A549 (cell line): Measurements from ENCODE around the gene FHIT. TPM values are rescaled to one million over a fixed set of nuclear protein-coding genes. Genes with fewer than 3 reads are reported as not detected.

ENCODE experiments used
- ATAC-seq, 2 experiments: fragments of 200-7000 bp in 1 of 2; fragments of >200 bp in 1 of 2; cut with Nextera tagmentation in 1 of 2; cut with Tn5 transposase in 1 of 2; 3 replicates each; pipeline versions ENCODE4 v1.8.0 to v1.9.1; 2018 to 2020; ENCODE audit warnings: mild to moderate bottlenecking in 1 of 2, moderate library complexity in 1 of 2
- CTCF ChIA-PET: fragments of 300-600 bp; sonication (Branson Sonifier 250); formaldehyde crosslinking; extraction: SDS; loops from one replicate; lab custom pipeline; 2021; ENCODE audit warnings: antibody characterized with exemption, inconsistent platforms; lab: Yijun Ruan, JAX
- POLR2A ChIA-PET: fragments of 350-600 bp; formaldehyde crosslinking; extraction: SDS; loops from one replicate; lab custom pipeline; 2021; ENCODE audit warnings: antibody characterized with exemption, inconsistent platforms; lab: Yijun Ruan, JAX
- DNase-seq, 2 experiments: peaks; one replicate each; pipeline versions ENCODE4 v3.0.0 to v3.0.0-alpha.2; 2011 to 2016; ENCODE audit warnings: low read depth in 1 of 2, low spot score in 1 of 2
- FAIRE-seq: peaks from 2 replicates; lab custom pipeline; 2011; peaks lifted over from hg19 to GRCh38; lab: Jason Lieb, UNC
- H3K27ac ChIP-seq, 2 experiments: fragments of >200 bp; sonication (Bioruptor Twin); formaldehyde crosslinking; 3 replicates each; pipeline ENCODE4 v1.5.1; 2016 to 2017
- H3K4me1 ChIP-seq: fragments of >200 bp; sonication (Bioruptor Twin); formaldehyde crosslinking; 3 replicates; pipeline ENCODE4 v1.6.1; 2016
- H3K4me2 ChIP-seq: fragments of >200 bp; sonication (Bioruptor Twin); formaldehyde crosslinking; 3 replicates; pipeline ENCODE4 v1.6.1; 2016
- H3K4me3 ChIP-seq: fragments of >200 bp; sonication (Bioruptor Twin); formaldehyde crosslinking; 3 replicates; pipeline ENCODE4 v1.5.1; 2016
- H3K9me3 ChIP-seq: fragments of >200 bp; sonication (Bioruptor Twin); formaldehyde crosslinking; 3 replicates; pipeline ENCODE4 v1.6.1; 2016
- ATOH8 ChIP-seq: fragments of 250-450 bp; sonication (Bioruptor Pico); IDR thresholded peaks from 2 replicates; pipeline ENCODE4 v1.5.0; 2020; ENCODE audit warnings: low read depth, mild to moderate bottlenecking, moderate library complexity
- CBX8 ChIP-seq: fragments of 200-600 bp; sonication (generic); IDR thresholded peaks from 2 replicates; pipeline ENCODE4 v1.6.1; 2016
- CHD2 ChIP-seq: fragments of 150-350 bp; IDR thresholded peaks from 2 replicates; pipeline ENCODE4 v1.6.1; 2014; ENCODE audit warnings: low read length; ENCODE audit not compliant: partially characterized antibody
- CTCF ChIP-seq: fragments of >200 bp; sonication (Bioruptor Twin); formaldehyde crosslinking; IDR thresholded peaks from 3 replicates; pipeline ENCODE4 v1.5.1; 2016
- E2F6 ChIP-seq: IDR thresholded peaks from 2 replicates; pipeline ENCODE4 v1.6.1; 2012; ENCODE audit warnings: low read depth, borderline replicate concordance
- EHF ChIP-seq: fragments of 250-450 bp; sonication (Bioruptor Pico); IDR thresholded peaks from 2 replicates; pipeline ENCODE4 v1.5.0; 2020; ENCODE audit warnings: mild to moderate bottlenecking
- EHMT2 ChIP-seq: fragments of 200-600 bp; sonication (generic); IDR thresholded peaks from 2 replicates; pipeline ENCODE4 v1.6.1; 2016; ENCODE audit warnings: antibody characterized with exemption, low read depth, mild to moderate bottlenecking, moderate library complexity
- FOSB ChIP-seq: fragments of 250-450 bp; sonication (Bioruptor Pico); IDR thresholded peaks from 2 replicates; pipeline ENCODE4 v1.5.0; 2020; ENCODE audit warnings: mild to moderate bottlenecking, moderate library complexity
- FOSL2 ChIP-seq, 2 experiments: fragments of 450-650 bp in 1 of 2; fragments of >200 bp in 1 of 2; sonication (Bioruptor Twin) in 1 of 2; formaldehyde crosslinking; IDR thresholded peaks; 2 replicates each; pipeline versions ENCODE4 v1.5.0 to v1.6.1; 2016 to 2020; ENCODE audit warnings: mild to moderate bottlenecking in 1 of 2, moderate library complexity in 1 of 2
- GATA3 ChIP-seq: IDR thresholded peaks from 2 replicates; pipeline ENCODE4 v1.6.1; 2012; ENCODE audit warnings: borderline replicate concordance
- HES2 ChIP-seq: fragments of >200 bp; sonication (Bioruptor Twin); formaldehyde crosslinking; IDR thresholded peaks from 2 replicates; pipeline ENCODE4 v1.6.1; 2016
- HEYL ChIP-seq: fragments of 250-450 bp; sonication (Bioruptor Pico); IDR thresholded peaks from 2 replicates; pipeline ENCODE4 v1.8.0; 2021; ENCODE audit warnings: mild to moderate bottlenecking, moderate library complexity
- HOXA7 ChIP-seq: fragments of 250-450 bp; sonication (Bioruptor Pico); IDR thresholded peaks from 2 replicates; pipeline ENCODE4 v1.5.0; 2020; ENCODE audit warnings: mild to moderate bottlenecking, moderate library complexity
- HOXB13 ChIP-seq: fragments of 250-450 bp; sonication (Bioruptor Pico); IDR thresholded peaks from 2 replicates; pipeline ENCODE4 v1.5.0; 2020; ENCODE audit warnings: low read depth, mild to moderate bottlenecking, moderate library complexity
- HOXB5 ChIP-seq: fragments of 250-450 bp; sonication (Bioruptor Pico); IDR thresholded peaks from 2 replicates; pipeline ENCODE4 v1.5.0; 2020; ENCODE audit warnings: mild to moderate bottlenecking, moderate library complexity
- JUN ChIP-seq, 2 experiments: fragments of >200 bp; sonication (Bioruptor Twin); formaldehyde crosslinking; IDR thresholded peaks; 2 replicates in 1 of 2; 3 replicates in 1 of 2; pipeline ENCODE4 v1.6.1; 2016 to 2017
- KDM1A ChIP-seq: fragments of 200-600 bp; sonication (generic); IDR thresholded peaks from 2 replicates; pipeline ENCODE4 v1.6.1; 2016; ENCODE audit warnings: low read depth, mild to moderate bottlenecking
- KDM5A ChIP-seq: fragments of 200-600 bp; sonication (generic); IDR thresholded peaks from 2 replicates; pipeline ENCODE4 v1.6.1; 2016; ENCODE audit warnings: antibody characterized with exemption, mild to moderate bottlenecking
- MYC ChIP-seq: IDR thresholded peaks from 2 replicates; pipeline ENCODE4 v1.6.1; 2012; ENCODE audit warnings: mild to moderate bottlenecking, inconsistent platforms, low read length, improper control_type of control experiment, borderline replicate concordance
- NR3C1 ChIP-seq: fragments of >200 bp; sonication (Bioruptor Twin); formaldehyde crosslinking; IDR thresholded peaks from 3 replicates; pipeline ENCODE4 v1.6.1; 2017
- PHF8 ChIP-seq: fragments of 200-600 bp; sonication (generic); IDR thresholded peaks from 2 replicates; pipeline ENCODE4 v1.6.1; 2016; ENCODE audit warnings: low read depth, mild to moderate bottlenecking, antibody characterized with exemption, moderate library complexity, borderline replicate concordance
- POLR2AphosphoS2 ChIP-seq: conservative IDR thresholded peaks from 2 replicates; pipeline ENCODE4 v1.6.1; 2012; ENCODE audit warnings: low read length, improper control_type of control experiment, inconsistent platforms
- RAD21 ChIP-seq, 2 experiments: fragments of >200 bp in 1 of 2; sonication (Bioruptor Twin) in 1 of 2; formaldehyde crosslinking in 1 of 2; IDR thresholded peaks in 1 of 2; conservative IDR thresholded peaks in 1 of 2; 2 replicates in 1 of 2; 3 replicates in 1 of 2; pipeline ENCODE4 v1.6.1; 2012 to 2018; ENCODE audit warnings: inconsistent platforms in 1 of 2
- RARB ChIP-seq: fragments of 250-450 bp; sonication (Bioruptor Pico); IDR thresholded peaks from 2 replicates; pipeline ENCODE4 v1.8.0; 2021; ENCODE audit warnings: mild to moderate bottlenecking, moderate library complexity
- REST ChIP-seq: fragments of 200-600 bp; sonication (generic); IDR thresholded peaks from 2 replicates; pipeline ENCODE4 v1.6.1; 2016; ENCODE audit warnings: antibody characterized with exemption, mild to moderate bottlenecking, moderate library complexity
- ZC3H11A ChIP-seq: fragments of 450-650 bp; IDR thresholded peaks from 2 replicates; pipeline ENCODE4 v1.6.1; 2014; ENCODE audit warnings: antibody characterized with exemption, mild to moderate bottlenecking
- ZFP36 ChIP-seq: fragments of 450-650 bp; IDR thresholded peaks from 2 replicates; pipeline ENCODE4 v1.6.1; 2014; ENCODE audit warnings: borderline replicate concordance; ENCODE audit not compliant: partially characterized antibody
- ZNF302 ChIP-seq: fragments of 250-450 bp; sonication (Bioruptor Pico); IDR thresholded peaks from 2 replicates; pipeline ENCODE4 v1.9.0; 2021; ENCODE audit warnings: inconsistent platforms, mild to moderate bottlenecking, moderate library complexity
- WGBS: methylation state at CpG from one replicate; pipeline ENCODE4 v1.1.6; 2017; ENCODE audit errors: missing lambda C conversion rate; 5-methylcytosine and 5-hydroxymethylcytosine counted together
- polyA plus RNA-seq, 4 experiments: library from polyadenylated mRNA; depleted of rRNA in 3 of 4; stranded (reverse); fragments of >200 nt; fragmentation: RNase III in 1 of 4; extraction: RNeasy Plus Mini Kit Qiagen cat#74134 plus additional on column Dnase treatment in 1 of 4; gene quantifications; 2 replicates in 3 of 4; 3 replicates in 1 of 4; pipeline ENCODE4 v1.2.3, GENCODE V29; 2011 to 2017
- TF ChIP-seq, protein P1 (sequence below): IDR thresholded peaks from 2 replicates; pipeline ENCODE4 v1.6.1; 2012

The FHIT gene
- polyA plus RNA-seq, 2 of the 4 experiments (the other 2 are of a cell fraction): 0.76 to 0.92 TPM

DNA sequence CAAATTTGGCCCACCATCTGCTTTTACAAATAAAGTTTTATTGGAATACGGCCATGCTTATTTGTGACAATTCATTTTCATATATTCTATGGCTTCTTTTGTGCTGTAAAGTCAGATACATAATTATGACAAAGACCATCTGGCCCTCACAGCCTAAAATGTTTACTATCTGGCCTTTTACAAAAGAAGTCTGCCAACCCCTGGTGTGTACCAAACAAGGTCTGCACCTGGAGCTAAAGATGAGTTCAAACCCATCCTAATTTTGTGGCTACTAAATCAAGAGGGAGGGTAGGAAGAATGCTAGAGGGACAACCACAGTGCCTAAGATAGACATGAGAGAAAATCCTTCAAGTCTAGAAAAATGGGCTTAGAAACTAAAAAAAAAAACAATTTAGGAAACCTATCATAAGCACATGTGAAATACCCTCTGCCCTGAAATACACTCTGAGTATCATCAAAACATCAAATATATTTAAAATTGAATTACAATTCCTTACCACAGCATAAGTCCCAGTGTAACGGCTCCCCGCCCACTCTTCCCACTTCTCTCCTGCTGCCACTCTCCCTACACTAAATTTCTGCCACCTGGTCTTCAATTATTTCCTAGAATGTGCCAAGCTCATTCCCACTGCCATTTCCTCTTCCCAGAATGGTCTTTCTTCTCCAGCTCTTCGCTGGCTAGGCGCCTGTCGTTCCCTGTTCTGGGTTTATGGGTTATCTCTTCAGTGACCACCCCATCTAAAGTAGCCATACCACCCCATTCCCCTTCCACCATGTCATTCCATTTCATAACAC lies 1250.7 kb downstream of the FHIT start:
- no peaks in the 10 kb centered on the region for H3K9me3 ChIP-seq
- ATAC-seq: no peak
- no peak for FAIRE-seq
- H3K4me3 ChIP-seq: no peak overlapping the region
- ChIA-PET POLR2A (no interaction called here), CTCF (no interaction called here)
- WGBS: 19% methylated on average over 6 of the region's 6 CpGs
- TF ChIP-seq PHF8: no peak
- no peak for TF ChIP-seq HES2
- no peak for TF ChIP-seq HOXB13 (CRISPR knock-in tag)
- TF ChIP-seq EHMT2: no peak
- no peak for TF ChIP-seq HOXA7 (CRISPR knock-in tag)
- no peak for TF ChIP-seq KDM1A
- TF ChIP-seq E2F6: no peak
- TF ChIP-seq CBX8: no peak
- TF ChIP-seq FOSL2 (IDR thresholded peaks at IDR 0.05): no peak
- TF ChIP-seq FOSL2 (CRISPR knock-in tag; IDR thresholded peaks at IDR 0.05): no peak
- TF ChIP-seq EHF: no peak
- no peak for TF ChIP-seq GATA3
- no peak for TF ChIP-seq REST
- TF ChIP-seq ATOH8 (CRISPR knock-in tag): no peak
- TF ChIP-seq HOXB5 (CRISPR knock-in tag): no peak
- no peak for TF ChIP-seq POLR2AphosphoS2
- TF ChIP-seq KDM5A: no peak
- TF ChIP-seq JUN (IDR thresholded peaks at IDR 0.05): no peak
- no peak for TF ChIP-seq ZC3H11A
- H3K4me2 ChIP-seq: no peak overlapping the region
- no peaks in the 10 kb centered on the region for H3K4me1 ChIP-seq
- DNase-seq: no peak
- H3K27ac ChIP-seq: no peak overlapping the region

- WGBS: 24% methylated on average over 6 of the region's 6 CpGs
- Histone ChIP-seq H3K27ac (no peak overlapping the region), H3K4me1 (no peaks in the 10 kb centered on the region), H3K4me2 (no peak overlapping the region), H3K4me3 (no peak overlapping the region), H3K9me3 (no peaks in the 10 kb centered on the region)
- POLR2A ChIA-PET: no interaction called here
- DNase-seq (no peak), ATAC-seq (no peak), FAIRE-seq (no peak)
- CTCF ChIA-PET: no interaction called here
- TF ChIP-seq RARB (CRISPR knock-in tag) (no peak), CHD2 (no peak), HEYL (CRISPR knock-in tag) (no peak), NR3C1 (no peak), CTCF (no peak), CBX8 (no peak), MYC (no peak), ZFP36 (no peak), ZC3H11A (no peak), POLR2AphosphoS2 (no peak), FOSB (CRISPR knock-in tag) (no peak), KDM1A (no peak), RAD21 (conservative IDR thresholded peaks at IDR 0.05 in 1 of 2, IDR thresholded peaks at IDR 0.05 in 1 of 2) (no peak), ZNF302 (CRISPR knock-in tag) (no peak)
- TF ChIP-seq, protein P1, sequence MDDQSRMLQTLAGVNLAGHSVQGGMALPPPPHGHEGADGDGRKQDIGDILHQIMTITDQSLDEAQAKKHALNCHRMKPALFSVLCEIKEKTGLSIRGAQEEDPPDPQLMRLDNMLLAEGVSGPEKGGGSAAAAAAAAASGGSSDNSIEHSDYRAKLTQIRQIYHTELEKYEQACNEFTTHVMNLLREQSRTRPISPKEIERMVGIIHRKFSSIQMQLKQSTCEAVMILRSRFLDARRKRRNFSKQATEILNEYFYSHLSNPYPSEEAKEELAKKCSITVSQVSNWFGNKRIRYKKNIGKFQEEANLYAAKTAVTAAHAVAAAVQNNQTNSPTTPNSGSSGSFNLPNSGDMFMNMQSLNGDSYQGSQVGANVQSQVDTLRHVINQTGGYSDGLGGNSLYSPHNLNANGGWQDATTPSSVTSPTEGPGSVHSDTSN: no peak
Measured at GRCh38 chr3:59998058-59998457, 1253.2 kb downstream of the FHIT start.
